Activated CD4-positive, alpha-beta T cell treated with anti-CD3 and anti-CD28 coated beads, Interleukin-2, amount 50 U/mL, for 24 hours (primary cell): ENCODE data around the gene ARAP1.
A peak's percentile ranks its signal among the peaks of the same experiment; 100 is the strongest.

Source experiments
- DNase-seq, 2 donors: peaks; one replicate each; pipeline ENCODE4 v3.0.0-alpha.2; 2020; ENCODE audit warnings: low read depth in 1 of 2, low spot score in 1 of 2

The ARAP1 gene

DNA sequence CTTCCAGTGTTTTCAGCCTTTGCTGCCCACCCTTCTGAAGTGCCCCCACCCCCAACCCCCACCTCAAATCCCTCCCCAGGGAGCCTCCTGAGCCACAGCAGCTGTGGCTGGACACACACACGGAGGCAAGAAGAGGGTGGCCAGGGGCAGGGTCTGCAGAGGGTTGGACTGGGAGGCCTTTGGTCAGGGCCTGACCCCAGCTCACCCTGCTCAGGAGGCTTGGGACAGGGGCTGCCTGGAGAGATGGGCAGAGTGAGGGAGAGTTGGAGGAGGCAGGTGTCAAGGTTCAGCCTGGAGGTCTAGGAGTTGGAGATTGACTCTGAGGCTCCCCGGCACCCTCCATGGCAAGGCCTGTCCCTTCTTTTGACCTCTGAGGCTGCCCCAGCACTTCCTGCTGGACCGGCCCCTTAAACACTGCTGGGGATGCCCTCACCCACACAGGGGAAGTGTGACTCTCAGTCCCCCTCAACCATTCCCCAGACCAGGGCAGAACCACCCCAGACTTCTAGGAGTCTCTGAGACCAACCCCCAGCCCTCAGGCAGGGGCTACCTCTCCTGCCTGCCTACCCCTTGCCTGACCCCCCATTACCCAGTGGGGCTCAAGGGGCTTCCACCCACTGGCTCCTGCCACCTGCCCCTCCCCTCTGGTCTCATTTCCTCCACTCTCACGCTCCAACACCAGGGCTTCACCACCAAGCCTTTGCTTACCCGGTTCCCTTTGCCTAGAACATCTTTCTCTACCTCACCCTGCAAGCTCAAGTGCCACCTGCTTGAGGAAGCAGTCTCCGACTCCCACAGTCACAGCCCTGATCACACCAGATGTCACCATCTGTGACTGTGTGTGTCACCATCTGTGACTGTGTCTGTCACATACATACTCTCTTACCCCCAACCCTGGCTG is 8.6 kb downstream of the ARAP1 start:
- no peak for DNase-seq

DNA sequence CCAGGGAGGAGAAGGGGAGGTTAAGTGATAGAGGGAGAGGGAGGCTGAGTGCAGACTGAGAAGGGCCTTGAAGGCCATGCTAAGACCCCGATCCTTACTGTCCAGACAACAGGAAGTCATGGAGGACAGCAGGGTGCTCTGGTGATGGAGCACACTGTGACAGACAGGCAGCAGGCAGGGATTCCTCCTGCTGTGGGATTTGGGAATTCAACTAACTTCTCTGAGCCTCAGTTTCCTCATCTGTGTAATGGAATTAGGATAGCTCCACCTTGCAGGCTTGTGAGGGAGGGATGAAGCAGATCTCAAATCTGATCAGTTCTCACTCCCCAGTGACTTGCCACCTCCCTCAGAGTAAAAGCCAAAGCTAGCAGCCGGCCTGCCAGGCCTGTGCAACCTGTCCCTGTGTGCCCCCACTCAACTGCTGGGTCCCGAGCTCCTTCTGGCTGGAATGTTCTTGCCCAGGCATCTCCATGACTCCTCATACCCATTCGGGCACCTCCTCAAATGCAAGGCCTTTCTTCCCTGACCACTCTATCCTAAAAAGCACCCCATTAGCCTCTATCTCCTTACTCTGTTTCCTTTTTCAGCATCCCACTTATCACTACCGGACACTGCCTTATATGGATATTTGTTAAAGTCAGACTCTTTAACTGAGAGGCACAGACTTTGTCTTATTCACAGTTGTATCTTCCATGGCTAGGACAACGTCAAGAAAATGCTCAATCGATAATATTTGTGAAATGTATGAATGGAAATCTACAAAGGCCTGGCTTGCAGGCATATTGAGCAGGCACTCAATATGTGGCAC is 9.5 kb downstream of the ARAP1 start:
- DNase-seq, result no peak

DNA sequence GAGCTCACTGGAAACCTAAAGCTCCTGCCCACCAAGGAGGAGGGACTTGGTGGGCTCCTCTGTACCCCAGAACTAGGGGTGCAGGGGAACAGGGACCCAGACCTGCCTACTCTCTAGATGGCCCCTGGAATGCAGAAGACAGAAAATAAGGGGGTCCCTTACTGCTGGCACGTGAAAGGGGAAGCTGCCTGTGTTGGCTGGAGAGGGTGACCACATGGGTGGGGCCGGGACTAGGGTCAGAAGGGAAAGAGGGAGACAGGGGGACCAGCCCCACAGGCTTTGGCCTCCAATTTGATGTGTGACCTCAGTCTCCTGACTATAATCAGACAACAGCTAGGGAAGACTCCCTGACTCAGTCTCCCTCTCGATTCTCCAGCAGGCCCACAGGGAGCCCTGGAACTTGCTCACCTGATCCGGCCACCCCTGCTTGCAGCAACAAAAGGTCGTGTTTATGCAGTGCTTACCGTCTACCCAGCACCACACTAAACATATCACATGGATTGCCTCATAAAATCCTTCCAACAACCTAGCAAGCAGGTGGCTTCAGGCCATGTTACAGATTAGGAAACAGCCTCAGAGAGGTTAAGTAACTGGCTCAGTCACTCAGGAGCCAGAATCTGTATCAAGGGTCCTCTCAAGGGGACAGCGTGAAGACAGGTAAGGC is 10.2 kb downstream of the ARAP1 start:
- no peak for DNase-seq

DNA sequence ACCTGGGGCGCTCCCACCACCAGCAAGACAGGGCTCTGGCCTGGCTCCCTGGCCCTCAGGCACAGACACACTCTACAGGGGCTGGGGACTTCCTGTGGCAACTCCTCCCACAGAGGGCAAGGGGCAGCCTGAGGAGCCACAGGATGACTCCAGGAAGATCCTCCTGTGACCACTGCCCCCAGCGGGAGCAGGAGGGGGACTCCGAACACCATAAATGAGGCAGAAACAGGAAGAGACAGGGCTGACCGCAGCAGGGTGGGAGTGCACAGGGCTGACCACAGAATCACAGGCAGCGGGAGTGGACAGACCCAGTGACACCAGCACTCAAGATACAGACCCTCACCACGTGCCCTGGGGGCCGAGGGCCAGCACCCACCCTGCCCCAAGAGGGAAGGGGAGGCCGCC is 10.8 kb downstream of the ARAP1 start:
- no peak for DNase-seq

DNA sequence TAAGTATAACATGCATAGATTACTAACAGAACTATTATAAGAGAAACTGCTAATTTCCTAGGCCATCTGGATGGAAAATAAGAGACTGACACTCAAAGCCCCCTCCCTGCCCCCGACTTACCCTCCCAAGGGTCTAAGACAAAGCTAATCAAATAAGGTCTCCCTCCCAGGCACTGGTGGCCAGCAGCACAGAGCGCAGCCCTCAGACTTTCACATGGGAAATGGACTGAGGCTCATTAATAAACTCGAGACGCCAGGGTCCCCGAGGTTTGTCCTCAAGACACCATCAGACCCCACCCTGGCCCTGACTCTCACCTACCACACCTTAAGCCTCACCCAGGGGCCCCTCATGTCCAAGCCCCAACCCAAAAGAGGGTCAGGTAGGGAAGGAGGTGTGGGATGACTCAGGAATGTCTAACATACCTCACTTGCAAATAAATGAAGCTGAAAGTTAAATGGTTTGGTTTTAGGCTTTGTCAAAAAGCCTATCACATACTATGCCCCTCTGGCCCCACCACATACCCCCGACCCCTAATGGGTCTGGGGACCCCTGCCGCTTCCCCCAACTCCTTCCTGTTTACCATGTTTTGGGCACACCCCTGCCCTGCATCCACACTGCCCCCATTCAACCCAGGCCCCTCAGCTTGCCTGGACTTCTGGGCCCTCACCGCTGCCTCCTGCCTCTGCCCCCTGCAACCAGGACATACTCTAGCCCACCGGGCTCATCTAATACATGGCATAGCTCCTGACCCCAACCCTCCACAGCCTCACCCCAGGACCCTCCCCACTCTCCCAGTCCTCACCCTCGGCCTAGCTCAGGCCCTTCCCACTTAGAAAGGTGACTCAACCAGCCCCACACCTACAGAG is 11.4 kb downstream of the ARAP1 start:
- no peak for DNase-seq

DNA sequence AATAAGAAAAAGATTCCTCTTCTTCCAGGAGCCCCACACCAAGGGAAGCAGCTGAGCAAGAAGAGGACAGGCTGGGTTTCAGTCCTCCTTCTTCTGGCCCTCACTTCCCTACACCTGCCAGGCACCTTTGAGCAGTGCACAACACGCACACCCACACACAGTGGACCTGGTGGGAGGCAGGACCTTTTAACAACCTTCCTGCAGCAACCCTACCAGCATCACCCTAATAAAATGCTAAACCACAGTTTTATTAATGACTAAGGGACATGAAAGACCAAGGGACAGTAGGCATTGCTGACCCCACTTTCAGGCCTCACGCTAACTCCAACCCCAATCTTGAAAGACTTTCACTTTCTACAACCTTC is 12.2 kb downstream of the ARAP1 start:
- no peak for DNase-seq

DNA sequence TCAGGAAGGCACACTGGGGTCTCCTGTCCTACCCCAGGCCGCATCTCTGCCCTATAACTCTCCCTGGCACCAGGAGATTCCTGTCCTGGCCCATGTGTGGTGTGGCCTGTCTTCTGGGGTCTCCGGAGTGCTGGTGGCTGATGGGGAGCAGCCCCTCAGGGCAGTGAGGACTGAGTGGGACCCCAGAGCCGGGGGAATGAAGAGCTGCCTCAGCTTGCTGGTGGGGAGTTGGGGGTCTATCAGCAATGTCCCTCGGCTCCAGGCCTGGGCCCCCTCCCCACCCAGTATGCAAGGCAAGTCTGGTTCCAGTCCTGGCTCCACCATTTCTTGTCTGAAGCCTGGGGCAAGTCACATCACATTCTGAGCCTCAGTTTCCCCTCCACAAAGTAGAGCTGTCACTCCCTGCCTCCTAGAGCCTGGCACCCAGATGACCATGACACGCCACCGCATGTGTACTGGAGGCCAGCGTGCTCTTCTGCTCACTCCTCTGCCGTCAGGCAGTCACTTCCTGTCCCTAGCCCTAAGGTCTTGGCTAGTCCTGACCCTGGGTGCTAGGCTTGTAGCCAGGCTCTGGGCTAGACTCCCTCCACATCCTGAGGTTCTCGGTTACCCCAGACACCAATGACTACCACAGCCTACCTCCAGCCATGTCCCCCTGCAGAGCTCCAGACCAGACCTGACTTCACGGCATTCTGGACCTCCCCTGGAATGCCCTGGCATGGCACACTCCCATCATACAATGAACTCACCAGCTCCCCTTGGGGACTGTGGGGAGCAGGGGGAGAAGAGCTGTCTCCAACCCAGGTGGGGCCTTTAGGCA is 12.8 kb downstream of the ARAP1 start:
- no peak for DNase-seq

DNA sequence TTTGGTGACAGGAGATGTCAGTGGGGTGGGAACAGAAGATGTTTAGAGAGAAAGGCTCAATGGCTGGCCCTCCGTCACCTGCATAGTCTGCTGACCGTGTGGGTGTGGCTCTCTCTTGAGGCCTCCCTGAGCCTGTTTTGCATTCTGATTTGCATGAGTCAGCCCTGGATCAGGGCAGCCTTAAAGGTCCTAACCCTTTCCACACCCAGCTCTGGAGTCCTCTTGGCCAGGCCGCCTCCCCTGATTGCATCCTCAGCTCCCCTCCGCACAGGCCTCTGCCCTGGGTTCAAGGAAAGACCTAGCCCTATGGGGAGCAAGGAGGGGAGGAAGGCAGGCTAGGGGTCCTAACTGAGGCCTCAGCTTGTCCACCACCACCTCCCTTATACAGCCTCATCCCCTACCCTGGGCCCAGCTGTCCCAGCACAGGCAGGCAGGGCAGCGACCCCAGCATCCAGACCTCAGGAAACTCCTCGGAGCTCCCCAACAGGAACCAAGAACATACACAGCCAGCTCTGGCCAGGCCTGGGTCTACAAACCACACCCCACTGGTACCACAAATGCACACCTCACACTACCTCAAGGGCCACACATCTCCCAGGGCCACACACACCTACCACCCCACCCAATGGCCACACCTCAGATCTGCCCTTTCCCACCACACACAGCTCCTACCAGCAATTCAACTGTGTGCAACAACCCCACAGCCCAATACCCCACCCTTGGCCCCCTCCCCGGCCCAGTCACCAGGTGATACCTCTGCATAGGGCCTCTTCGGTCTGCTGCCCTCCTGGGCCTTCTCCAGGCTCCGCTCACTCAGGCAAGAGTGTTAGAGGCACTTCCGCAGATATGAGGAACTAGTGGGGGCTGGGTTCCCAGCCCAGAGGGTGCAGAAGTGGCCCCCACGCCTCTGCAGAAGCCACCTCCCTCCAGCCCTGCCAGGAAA is 13.7 kb downstream of the ARAP1 start:
- DNase-seq, result no peak

DNA sequence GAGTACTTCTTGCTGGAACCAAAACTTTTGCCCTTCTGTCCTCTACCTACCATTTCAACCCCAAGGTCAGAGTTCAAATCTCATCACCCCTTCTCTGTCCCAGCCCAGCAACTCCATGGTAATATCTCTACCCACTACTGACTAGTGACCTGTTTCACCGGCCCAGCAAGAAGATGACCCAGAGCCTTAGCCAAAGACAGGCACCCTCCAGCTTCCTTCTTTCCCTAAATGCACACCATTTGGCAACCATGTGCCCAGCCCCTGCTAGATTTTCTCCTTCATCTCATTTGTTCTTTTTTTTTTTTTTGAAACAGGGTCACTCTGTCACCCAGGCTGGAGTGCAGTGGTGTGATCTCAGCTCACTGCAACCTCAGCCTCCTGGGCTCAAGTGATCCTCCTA is 14.9 kb downstream of the ARAP1 start:
- DNase-seq, result no peak

DNA sequence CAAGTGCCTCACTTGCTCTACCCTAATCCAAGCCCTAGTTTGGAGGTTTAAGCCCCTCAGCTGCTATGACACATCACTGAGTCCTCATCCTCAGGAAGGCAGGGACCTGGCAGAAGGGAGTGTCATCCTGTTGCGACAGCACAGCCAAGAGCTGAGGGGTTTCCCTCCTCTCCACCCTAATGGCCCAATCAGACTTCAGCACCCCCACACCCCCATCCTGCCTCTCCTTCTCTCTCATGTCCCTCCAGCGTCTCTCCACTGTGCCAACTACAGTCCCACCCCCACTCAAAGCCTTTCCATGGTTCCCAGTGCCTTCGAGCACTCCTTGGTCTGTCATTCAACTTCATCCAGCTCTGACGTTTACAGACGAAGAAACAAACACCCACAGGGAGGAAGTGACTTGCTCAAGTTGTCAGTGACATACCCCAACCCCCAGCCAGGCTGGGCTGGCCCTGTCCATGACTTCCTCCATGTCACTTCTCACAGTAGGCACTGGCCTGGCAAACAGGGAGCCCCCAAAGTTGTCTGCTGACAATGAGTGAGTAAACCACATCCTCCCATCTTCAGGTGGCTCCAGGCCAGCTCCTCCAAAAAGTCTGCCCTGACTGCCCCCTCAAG is 15.6 kb downstream of the ARAP1 start:
- peak; percentile 31 to 46 for DNase-seq

DNA sequence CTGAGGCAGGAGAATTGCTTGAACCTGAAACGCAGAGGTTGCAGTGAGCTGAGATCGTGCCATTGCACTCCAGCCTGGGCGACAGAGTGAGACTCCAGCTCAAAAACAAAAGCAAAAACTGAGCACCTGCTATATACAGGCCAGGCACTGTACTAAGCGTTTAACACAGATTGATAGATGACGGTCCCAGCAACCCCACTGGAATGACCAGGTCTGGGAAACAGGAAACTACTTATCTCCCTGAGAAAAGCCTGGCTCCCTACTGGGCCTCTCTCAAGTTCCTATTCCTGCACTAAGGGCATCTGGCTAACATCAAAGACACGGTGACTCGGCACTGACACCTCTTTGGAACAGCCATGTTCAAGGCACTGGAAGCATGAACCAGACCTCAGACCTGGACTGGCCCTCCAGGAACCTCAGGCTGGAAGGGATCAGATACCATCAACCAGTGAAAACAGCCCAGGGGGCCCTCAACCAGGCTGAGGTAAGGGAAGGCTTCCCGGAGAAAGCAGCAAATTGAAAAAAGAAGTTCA is 16.6 kb downstream of the ARAP1 start:
- no peak for DNase-seq

DNA sequence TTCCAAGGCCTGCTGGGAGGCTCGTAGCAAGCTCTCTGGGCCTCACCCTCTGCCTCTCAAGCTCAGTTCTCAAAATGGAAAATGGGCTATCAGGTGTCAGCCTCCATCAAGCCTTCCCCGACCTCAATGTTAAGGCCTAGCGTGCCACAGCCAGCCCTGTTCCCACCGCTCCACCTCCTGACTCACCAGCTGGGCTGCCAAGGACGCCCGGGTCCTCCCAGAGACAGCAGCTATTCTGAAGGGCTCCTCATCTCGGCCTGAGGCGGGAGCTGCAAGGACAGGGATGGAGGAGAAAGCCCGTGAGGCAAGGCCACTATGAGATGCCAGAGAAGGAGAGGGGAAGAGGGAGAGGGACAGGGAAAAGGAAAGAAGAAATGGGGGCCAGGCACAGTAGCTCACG is 19.9 kb downstream of the ARAP1 start:
- DNase-seq, result no peak

DNA sequence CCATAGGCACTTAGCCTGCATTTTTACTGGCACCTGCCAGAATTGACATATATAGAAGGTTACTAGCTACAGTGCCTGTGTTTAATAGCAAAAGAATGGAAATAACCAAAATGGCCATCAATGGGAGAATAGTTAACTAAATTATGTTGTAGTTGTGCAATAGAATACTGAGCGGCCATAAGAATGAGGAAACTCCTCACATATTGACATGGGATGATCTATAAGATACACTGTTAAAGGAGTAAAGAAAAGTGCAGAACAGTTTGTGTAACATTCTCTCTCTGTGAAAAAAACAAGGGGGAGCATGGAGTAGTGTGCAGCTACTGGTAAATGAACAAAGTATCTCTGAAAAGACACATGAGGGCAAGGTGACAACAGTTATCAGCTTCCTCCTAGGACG is 21.5 kb downstream of the ARAP1 start:
- no peak for DNase-seq

DNA sequence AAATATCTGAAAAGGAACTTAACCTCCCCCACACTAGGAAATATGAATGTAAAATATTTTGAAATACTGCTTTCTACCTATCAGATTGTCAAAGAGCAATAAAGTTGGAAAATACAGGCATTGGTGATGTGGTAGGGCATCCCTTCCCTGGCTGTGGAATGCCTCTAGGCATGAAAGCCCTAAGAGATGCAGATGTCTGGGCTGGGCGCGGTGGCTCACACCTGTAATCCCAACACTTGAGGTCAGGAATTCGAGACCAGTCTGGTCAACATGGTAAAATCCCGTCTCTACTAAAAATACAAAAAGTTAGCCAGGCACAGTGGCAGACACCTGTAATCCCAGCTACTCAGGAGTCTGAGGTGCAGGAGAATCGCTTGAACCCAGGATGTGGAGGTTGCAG is 22.0 kb downstream of the ARAP1 start:
- DNase-seq, result no peak

DNA sequence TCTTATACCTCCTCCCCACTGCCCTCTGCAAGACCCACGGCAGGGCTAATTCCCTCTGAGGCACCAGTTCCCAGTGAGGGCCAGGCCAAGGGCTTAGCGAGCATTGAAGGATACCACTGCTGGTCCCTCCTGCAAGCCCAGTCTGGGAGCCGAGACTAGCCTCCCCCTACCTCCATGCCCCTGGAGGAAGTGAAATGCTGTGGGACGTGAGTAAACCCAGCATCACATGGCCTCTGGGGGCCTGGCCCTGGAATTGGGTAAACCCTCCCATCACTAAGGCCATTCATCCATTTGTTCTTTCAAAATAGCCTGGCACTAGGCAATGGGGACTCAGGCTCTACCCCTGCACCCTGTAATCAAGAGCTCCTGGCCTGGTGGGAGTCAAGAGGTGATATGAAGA is 24.7 kb downstream of the ARAP1 start:
- no peak for DNase-seq

DNA sequence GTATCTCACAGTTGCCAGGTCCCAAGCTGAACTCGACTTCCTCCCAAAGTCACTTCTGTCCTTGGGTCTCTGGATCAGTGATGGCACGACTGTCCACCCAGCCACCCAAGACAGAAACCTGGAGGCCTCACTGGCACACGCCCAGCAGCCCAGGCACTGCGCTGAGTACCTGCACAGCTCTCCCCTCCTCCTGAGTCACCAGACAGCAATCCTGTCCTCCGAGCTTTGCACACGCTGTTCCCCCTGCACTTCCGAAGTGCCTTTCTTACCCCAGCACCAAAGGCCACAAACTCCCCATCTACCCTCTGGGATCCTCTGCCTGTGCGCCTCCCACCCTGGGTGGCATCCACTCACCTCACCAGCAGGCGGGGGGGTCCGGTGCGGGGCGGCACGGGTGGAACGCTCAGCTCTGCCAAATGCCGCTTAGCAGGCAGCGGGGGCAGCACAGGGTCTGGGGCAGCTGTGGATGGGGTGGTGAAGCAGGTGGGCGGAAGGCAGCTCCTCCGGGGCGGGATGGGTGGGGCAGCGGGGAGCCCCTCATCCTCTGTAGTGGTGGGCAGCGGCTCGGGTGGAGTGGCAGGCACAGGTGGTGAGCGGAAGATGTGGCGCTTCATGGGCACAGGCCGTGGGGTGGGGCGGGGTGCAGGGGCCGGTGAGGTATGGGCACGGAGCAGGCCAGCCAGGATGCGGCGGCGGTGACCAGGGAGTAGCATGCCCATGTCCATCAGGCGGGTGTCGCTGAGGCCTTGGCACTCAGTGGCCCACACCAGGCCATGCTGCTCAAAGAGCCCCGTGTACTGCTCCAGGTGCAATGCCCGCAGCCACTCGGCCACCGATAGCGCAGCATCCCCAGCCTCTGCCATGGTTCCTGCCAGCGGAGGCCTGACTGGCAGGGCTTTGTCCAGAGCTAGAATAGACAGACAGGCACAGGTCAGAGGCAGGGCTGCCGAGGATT is 25.7 kb downstream of the ARAP1 start:
- no peak for DNase-seq

DNA sequence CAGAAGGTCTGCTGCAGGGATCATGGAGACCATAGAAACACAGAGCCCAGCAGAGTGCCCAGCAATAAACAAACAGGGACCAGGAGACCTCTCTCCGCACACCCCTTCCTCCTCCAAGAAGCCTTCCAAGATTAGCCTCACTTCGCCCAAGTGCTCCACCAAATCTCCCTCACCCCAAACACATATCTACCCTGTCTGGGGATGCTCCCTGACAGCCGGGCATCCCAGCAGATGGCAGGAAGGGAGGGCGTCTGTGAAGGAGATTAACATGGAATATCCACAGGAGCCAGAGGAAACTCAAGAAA is 26.5 kb downstream of the ARAP1 start:
- no peak for DNase-seq
